GM15510 (cell line): ENCODE measurements around the gene COPA.

ENCODE experiments used
- POLR2A ChIP-seq: IDR thresholded peaks from 3 replicates; pipeline ENCODE4 v1.6.1; 2011; ENCODE audit warnings: borderline replicate concordance; ENCODE audit not compliant: insufficient read length; ENCODE audit errors: extremely low read depth

Gene COPA

GRCh38 chr1:160365325-160365724 is 22.3 kb upstream of the COPA start:
- TF ChIP-seq POLR2A, result no peak

DNA sequence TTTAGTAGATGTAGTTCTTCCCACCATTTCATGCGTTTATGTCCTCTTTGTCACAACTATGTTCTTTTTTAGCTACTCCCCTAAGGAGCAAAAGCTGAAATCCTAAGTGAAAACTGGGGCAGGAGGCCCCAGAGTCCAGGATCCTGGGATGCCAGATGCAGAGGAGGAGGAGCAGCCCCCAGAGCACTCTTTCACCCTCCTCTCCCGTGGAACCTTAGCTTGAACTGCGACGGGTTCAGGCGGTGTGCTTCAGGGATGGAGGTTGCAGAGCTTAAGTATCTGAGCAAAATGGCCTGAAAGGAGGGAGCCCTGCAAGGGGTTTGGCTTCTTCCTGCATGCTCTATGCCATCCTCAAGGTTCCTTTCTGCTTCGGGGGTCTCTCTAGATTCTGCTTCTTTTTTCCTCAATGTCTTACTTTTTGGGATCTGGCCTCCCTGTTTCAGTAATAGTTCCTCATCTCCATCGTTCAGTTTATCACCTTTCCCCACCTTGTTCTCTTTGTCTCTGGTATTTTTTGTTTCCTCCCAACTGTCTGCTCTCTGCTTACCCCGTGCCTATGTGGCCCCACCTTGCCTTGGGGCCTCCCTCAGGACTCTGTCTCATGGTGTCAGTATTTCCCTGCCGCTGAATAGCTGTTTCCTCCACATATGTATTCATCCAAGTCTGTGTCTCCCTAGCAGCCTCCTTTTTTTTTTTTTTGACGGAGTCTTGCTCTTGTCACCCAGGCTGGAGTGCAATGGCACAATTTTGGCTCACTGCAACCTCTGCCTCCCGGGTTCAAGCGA is 21.1 kb upstream of the COPA start:
- TF ChIP-seq POLR2A, result no peak

GRCh38 chr1:160363010-160363409 is 20.0 kb upstream of the COPA start:
- TF ChIP-seq POLR2A, result no peak

DNA sequence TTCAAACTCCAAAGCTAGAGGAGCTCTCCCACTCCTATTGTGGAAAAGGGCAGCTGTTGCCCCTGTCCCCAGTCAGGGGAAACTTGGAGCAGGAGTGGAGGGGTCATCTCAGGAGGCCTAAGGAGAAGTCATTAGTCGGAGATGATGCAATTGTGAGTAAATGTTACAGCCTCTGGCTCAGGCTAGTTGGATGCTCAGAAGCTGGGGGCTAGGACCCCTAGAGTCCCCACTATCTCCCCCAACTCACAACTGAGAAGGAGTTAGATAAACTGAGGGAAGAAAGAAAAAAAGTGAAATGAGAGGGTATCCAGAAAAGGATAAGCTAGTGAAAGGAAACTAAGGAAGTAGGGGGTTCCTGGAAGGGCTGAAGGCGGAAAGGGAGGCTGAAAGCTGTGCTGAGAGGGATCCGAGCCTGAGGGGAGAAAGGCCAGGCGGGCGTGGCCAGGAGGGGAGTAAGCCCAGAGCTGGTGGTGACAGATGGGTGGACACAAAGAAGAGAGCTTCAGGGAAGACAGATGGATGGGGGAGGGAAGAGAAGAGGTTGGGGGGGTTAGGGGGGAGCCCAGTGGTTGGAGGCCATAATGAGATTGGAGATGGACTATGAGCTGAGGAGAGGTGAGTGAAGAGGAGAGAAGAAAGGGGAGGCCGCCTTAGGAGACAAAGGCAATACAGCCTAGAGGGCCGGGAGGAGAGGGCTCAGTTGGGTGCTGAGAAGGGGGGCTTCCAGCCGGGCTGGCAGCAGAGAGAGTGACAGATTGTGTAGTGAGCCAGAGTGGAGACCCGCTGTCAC is 19.3 kb upstream of the COPA start:
- no peak for TF ChIP-seq POLR2A

GRCh38 chr1:160361814-160362167 is 18.7 kb upstream of the COPA start:
- TF ChIP-seq POLR2A, result no peak

- TF ChIP-seq POLR2A, result no peak
Measured at GRCh38 chr1:160361199-160361598, 18.1 kb upstream of the COPA start.

GRCh38 chr1:160360227-160360695 is 17.2 kb upstream of the COPA start:
- TF ChIP-seq POLR2A, result no peak

DNA sequence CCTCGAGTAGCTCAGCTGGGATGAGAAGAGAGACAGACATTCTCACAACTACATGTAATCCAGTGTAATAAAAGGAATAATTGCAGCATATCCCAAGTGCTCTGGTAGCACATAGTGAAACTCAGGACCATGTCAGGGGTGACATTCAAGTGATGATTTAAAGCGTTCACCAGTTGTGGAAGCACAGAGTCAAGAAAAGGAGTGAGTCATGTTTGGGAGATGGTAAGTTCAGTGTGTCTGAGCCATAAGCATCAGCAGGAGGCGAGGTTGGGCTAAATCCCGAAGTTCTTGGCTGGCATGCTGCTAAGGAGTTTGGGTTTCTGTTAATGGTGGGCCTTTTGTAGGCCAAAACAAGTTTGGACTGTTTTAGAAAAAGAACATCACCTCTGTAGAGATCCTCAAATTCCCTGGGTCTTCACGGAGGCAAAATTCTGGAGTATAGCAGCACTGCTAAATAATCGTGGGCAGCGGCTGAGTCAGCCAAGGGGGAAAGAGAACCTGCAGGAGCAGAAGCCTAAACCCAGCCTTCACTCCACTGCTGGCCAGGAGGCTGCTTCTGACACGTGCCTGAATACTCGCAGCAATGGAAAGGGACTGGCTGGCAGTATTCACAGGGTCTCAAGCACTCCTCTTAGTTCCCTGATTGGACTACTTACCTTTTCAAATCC is 16.6 kb upstream of the COPA start:
- TF ChIP-seq POLR2A, result no peak

- TF ChIP-seq POLR2A, result no peak
Measured at GRCh38 chr1:160358073-160358472, 15.0 kb upstream of the COPA start.

GRCh38 chr1:160357286-160358002 is 14.4 kb upstream of the COPA start:
- no peak for TF ChIP-seq POLR2A

GRCh38 chr1:160354388-160354985 is 11.4 kb upstream of the COPA start:
- TF ChIP-seq POLR2A, result no peak

GRCh38 chr1:160353223-160353622 is 10.2 kb upstream of the COPA start:
- no peak for TF ChIP-seq POLR2A

GRCh38 chr1:160352555-160352954 is 9.5 kb upstream of the COPA start:
- no peak for TF ChIP-seq POLR2A

DNA sequence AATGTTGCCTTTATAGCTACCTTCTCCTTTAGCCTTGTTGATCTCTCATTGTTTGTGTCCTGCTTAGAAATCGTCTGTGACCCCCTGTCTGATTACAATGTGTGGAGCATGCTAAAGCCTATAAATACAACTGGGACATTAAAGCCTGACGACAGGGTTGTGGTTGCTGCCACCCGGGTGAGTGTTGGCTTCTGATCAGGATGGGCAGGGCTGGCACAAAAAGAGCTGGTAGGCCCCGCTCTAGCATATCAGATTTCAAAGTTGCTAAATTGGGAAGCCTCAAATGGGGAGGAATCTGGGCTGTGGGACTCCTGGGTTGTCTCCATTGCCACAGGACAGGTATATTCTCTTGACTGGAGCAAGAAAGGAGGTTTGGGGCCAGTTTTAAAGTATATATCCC is 8.6 kb upstream of the COPA start:
- no peak for TF ChIP-seq POLR2A
